ENCODE results near the gene MYBPC1. TPM values are rescaled to one million over a fixed set of nuclear protein-coding genes. Genes with fewer than 3 reads are reported as not detected.
A peak's percentile ranks its signal among the peaks of the same experiment; 100 is the strongest.

The MYBPC1 gene
- total and polyA plus RNA-seq, 9 of the 15 experiments (the other 6 are each of a cell fraction or from before 2014, with no cell fraction given): not detected

GRCh38 chr12:101703487-101703886, 108.7 kb downstream of the MYBPC1 start:
- peaks cover 4% of the 10 kb centered on the region for H3K9me1 ChIP-seq (ENCODE audit: control insufficient read depth, insufficient read depth, low read length)
- peaks cover 2 to 42% of the 10 kb centered on the region in 2 experiments; a peak in 4 of 5 replicates for H3K4me1 ChIP-seq (replicated peaks in 1 of 2; ENCODE audit: control insufficient read depth in 2 of 2, insufficient read depth in 2 of 2, low read length in 2 of 2)
- no peak for ATAC-seq
- H3K36me3 ChIP-seq (ENCODE audit: control insufficient read depth, insufficient read depth, low read length): peaks cover 26% of the 10 kb centered on the region; the same call in 2 of the 3 replicates
- in situ Hi-C loops (cut with MboI): no loop called here
- no peaks in the 10 kb centered on the region for H3K9me3 ChIP-seq (replicated peaks; ENCODE audit: control insufficient read depth, insufficient read depth, low read depth, low read length)
- H3K79me2 ChIP-seq (ENCODE audit: control insufficient read depth, insufficient read depth, low read length): peaks cover 85% of the 10 kb centered on the region
- H2AFZ ChIP-seq (ENCODE audit: low read depth, low read length): no peak overlapping the region
- CTCF ChIA-PET (ENCODE audit: low intra/inter-chr PET ratio): no interaction called here
- H3K4me3 ChIP-seq: no peak overlapping the region
- no peak overlapping the region for H3K27ac ChIP-seq (ENCODE audit: extremely low read depth, low read depth, low read length)
- no peak overlapping the region for H3K4me2 ChIP-seq (ENCODE audit: insufficient read depth, low read length)
- FAIRE-seq: no peak
- no TSS peak for BruUV-seq (replicated peaks)
- WGBS (ENCODE audit: insufficient coverage, low coverage, missing lambda C conversion rate): 64% methylated on average over 3 of the region's 3 CpGs
- intact Hi-C loops (cut with micrococcal nuclease): no loop called here
- POLR2A ChIA-PET: no interaction called here
- H4K20me1 ChIP-seq (replicated peaks; ENCODE audit: control insufficient read depth, insufficient read depth, low read length): peaks cover 13% of the 10 kb centered on the region; the same call in 1 of the 2 replicates
- peak in 2 of 4 experiments; percentile 17 to 23 for DNase-seq (ENCODE audit: extremely low read depth in 1 of 4, low spot score in 3 of 4)
- no peaks in the 10 kb centered on the region for H3K27me3 ChIP-seq (ENCODE audit: control insufficient read depth in 2 of 2, insufficient read depth in 2 of 2, low read length in 2 of 2)
- no peak overlapping the region; a peak in 1 of 4 replicates for H3K9ac ChIP-seq (ENCODE audit: insufficient read depth in 1 of 2, low read depth in 2 of 2, low read length in 2 of 2)
- TF ChIP-seq ZBTB26 (CRISPR knock-in tag; IDR thresholded peaks at IDR 0.05) (no peak), ETV5 (CRISPR knock-in tag; IDR thresholded peaks at IDR 0.05; ENCODE audit: low read depth) (no peak), NFIC (IDR thresholded peaks at IDR 0.05) (no peak), ZBTB5 (IDR thresholded peaks at IDR 0.05) (no peak), ZNF140 (CRISPR knock-in tag; IDR thresholded peaks at IDR 0.05) (no peak), POLR2AphosphoS2 (IDR thresholded peaks at IDR 0.05; ENCODE audit: low read length) (no peak), ELF1 (tag; IDR thresholded peaks at IDR 0.05) (no peak), ZNF12 (CRISPR knock-in tag; IDR thresholded peaks at IDR 0.05) (no peak), FOXM1 (IDR thresholded peaks at IDR 0.05; ENCODE audit: low read depth) (no peak), FOXM1 (CRISPR knock-in tag; IDR thresholded peaks at IDR 0.05; ENCODE audit: low read depth) (no peak), STAG1 (CRISPR knock-in tag; IDR thresholded peaks at IDR 0.05; ENCODE audit: borderline replicate concordance) (no peak), ZNF76 (CRISPR knock-in tag; IDR thresholded peaks at IDR 0.05; ENCODE audit: borderline replicate concordance) (no peak), PTTG1 (tag; IDR thresholded peaks at IDR 0.05; ENCODE audit: low read depth) (no peak)
- TF ChIP-seq, protein P1, sequence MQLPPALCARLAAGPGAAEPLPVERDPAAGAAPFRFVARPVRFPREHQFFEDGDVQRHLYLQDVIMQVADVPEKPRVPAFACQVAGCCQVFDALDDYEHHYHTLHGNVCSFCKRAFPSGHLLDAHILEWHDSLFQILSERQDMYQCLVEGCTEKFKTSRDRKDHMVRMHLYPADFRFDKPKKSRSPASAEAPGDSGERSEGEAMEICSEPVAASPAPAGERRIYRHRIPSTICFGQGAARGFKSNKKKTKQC (CRISPR knock-in tag; IDR thresholded peaks at IDR 0.05): no peak
- TF ChIP-seq, protein P2, sequence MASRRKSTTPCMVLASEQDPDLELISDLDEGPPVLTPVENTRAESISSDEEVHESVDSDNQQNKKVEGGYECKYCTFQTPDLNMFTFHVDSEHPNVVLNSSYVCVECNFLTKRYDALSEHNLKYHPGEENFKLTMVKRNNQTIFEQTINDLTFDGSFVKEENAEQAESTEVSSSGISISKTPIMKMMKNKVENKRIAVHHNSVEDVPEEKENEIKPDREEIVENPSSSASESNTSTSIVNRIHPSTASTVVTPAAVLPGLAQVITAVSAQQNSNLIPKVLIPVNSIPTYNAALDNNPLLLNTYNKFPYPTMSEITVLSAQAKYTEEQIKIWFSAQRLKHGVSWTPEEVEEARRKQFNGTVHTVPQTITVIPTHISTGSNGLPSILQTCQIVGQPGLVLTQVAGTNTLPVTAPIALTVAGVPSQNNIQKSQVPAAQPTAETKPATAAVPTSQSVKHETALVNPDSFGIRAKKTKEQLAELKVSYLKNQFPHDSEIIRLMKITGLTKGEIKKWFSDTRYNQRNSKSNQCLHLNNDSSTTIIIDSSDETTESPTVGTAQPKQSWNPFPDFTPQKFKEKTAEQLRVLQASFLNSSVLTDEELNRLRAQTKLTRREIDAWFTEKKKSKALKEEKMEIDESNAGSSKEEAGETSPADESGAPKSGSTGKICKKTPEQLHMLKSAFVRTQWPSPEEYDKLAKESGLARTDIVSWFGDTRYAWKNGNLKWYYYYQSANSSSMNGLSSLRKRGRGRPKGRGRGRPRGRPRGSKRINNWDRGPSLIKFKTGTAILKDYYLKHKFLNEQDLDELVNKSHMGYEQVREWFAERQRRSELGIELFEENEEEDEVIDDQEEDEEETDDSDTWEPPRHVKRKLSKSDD (conservative IDR thresholded peaks at IDR 0.05; ENCODE audit: low read length): no peak
- TF ChIP-seq, protein P3, sequence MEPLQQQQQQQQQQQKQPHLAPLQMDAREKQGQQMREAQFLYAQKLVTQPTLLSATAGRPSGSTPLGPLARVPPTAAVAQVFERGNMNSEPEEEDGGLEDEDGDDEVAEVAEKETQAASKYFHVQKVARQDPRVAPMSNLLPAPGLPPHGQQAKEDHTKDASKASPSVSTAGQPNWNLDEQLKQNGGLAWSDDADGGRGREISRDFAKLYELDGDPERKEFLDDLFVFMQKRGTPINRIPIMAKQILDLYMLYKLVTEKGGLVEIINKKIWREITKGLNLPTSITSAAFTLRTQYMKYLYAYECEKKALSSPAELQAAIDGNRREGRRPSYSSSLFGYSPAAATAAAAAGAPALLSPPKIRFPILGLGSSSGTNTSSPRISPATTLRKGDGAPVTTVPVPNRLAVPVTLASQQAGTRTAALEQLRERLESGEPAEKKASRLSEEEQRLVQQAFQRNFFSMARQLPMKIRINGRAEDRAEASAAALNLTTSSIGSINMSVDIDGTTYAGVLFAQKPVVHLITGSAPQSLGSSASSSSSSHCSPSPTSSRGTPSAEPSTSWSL (CRISPR knock-in tag; IDR thresholded peaks at IDR 0.05; ENCODE audit: borderline replicate concordance): no peak

Measured in K562 (cell line).